Progenitor cell of endocrine pancreas (in vitro differentiated cells): ENCODE data around the gene FNDC5. TPM values are rescaled to one million over a fixed set of nuclear protein-coding genes. Genes with fewer than 3 reads are reported as not detected.

Experiments used
- DNase-seq: peaks from one replicate; pipeline ENCODE4 v3.0.0; 2021; ENCODE audit warnings: low spot score; ENCODE audit not compliant: unreplicated experiment
- H3K27ac Mint-ChIP-seq: 2 replicates; pipeline ENCODE4 v1.8.0; 2021; ENCODE audit warnings: mild to moderate bottlenecking, moderate library complexity, mixed read lengths
- H3K27me3 Mint-ChIP-seq: 2 replicates; pipeline ENCODE4 v1.8.0; 2021; ENCODE audit warnings: mixed read lengths
- H3K36me3 Mint-ChIP-seq: 2 replicates; pipeline ENCODE4 v1.8.0; 2022; ENCODE audit warnings: mixed read lengths; ENCODE audit not compliant: insufficient read depth
- H3K4me1 Mint-ChIP-seq: 2 replicates; pipeline ENCODE4 v1.8.0; 2021; ENCODE audit warnings: low read depth, mixed read lengths
- H3K4me3 Mint-ChIP-seq: 2 replicates; pipeline ENCODE4 v1.8.0; 2021; ENCODE audit warnings: low read depth, mild to moderate bottlenecking, moderate library complexity, mixed read lengths
- H3K9me3 Mint-ChIP-seq: 2 replicates; pipeline ENCODE4 v1.8.0; 2021; ENCODE audit warnings: low read depth, mixed read lengths
- CTCF ChIP-seq: fragments of 200-600 bp; sonication (generic); IDR thresholded peaks from one replicate; pipeline ENCODE4 v1.5.0; 2021; ENCODE audit warnings: antibody characterized with exemption, mild to moderate bottlenecking; ENCODE audit not compliant: unreplicated experiment
- total RNA-seq: library from RNA; stranded (reverse); gene quantifications from 2 replicates; pipeline ENCODE4 v1.2.1, GENCODE V29; 2021

Gene FNDC5
- total RNA-seq, 1 donor from 2014 or later, result 6.3 TPM

- no peaks in the 10 kb centered on the region for H3K27me3 Mint-ChIP-seq
- peaks cover 15% of the 10 kb centered on the region for H3K36me3 Mint-ChIP-seq
- TF ChIP-seq CTCF, result no peak
- DNase-seq, result no peak
- H3K4me1 Mint-ChIP-seq, result peaks cover 43% of the 10 kb centered on the region
- H3K9me3 Mint-ChIP-seq, result no peaks in the 10 kb centered on the region
- peak overlapping the region; percentile 23 for H3K4me3 Mint-ChIP-seq
- H3K27ac Mint-ChIP-seq, result no peak overlapping the region
Observed at GRCh38 chr1:32813941-32814739, 56.6 kb downstream of the FNDC5 start.

Other genes with a start within 250 kb of the FNDC5 start
- 49.4 and 50.1 TPM in 2 replicates for gene ZBTB8OS, start 220.4 kb downstream of the FNDC5 start, total RNA-seq
- 426 and 432 TPM in 2 replicates for gene RBBP4, start 219.7 kb downstream of the FNDC5 start, total RNA-seq
- gene SYNC, start 168.1 kb downstream of the FNDC5 start, total RNA-seq, result 0.40 TPM in 1 of 2 replicates, not detected in the other
- 101 and 110 TPM in 2 replicates for gene YARS1, start 53.6 kb downstream of the FNDC5 start, total RNA-seq
- 62.6 and 66.1 TPM in 2 replicates for gene S100PBP, start 53.3 kb downstream of the FNDC5 start, total RNA-seq
- 0.96 and 1.1 TPM in 2 replicates for gene HPCA, start 15.6 kb upstream of the FNDC5 start, total RNA-seq
- 23.2 and 27.0 TPM in 2 replicates for gene TMEM54, start 30.5 kb upstream of the FNDC5 start, total RNA-seq
- gene RNF19B, start 93.9 kb upstream of the FNDC5 start, total RNA-seq, result 14.2 and 16.4 TPM in 2 replicates
- gene AK2, start 166.0 kb upstream of the FNDC5 start, total RNA-seq, result 115 and 116 TPM in 2 replicates
- gene AZIN2, start 210.2 kb upstream of the FNDC5 start, total RNA-seq, result 4.8 and 5.2 TPM in 2 replicates